Progenitor cell of endocrine pancreas (in vitro differentiated cells): ENCODE measurements around the gene FGF5. TPM values are rescaled to one million over a fixed set of nuclear protein-coding genes. Genes with fewer than 3 reads are reported as not detected.
A peak's percentile ranks its signal among the peaks of the same experiment; 100 is the strongest.

ENCODE experiments used
- DNase-seq: peaks from one replicate; pipeline ENCODE4 v3.0.0; 2021; ENCODE audit warnings: low spot score; ENCODE audit not compliant: unreplicated experiment
- H3K27ac Mint-ChIP-seq: 2 replicates; pipeline ENCODE4 v1.8.0; 2021; ENCODE audit warnings: mild to moderate bottlenecking, moderate library complexity, mixed read lengths
- H3K27me3 Mint-ChIP-seq: 2 replicates; pipeline ENCODE4 v1.8.0; 2021; ENCODE audit warnings: mixed read lengths
- H3K36me3 Mint-ChIP-seq: 2 replicates; pipeline ENCODE4 v1.8.0; 2022; ENCODE audit warnings: mixed read lengths; ENCODE audit not compliant: insufficient read depth
- H3K4me1 Mint-ChIP-seq: 2 replicates; pipeline ENCODE4 v1.8.0; 2021; ENCODE audit warnings: low read depth, mixed read lengths
- H3K4me3 Mint-ChIP-seq: 2 replicates; pipeline ENCODE4 v1.8.0; 2021; ENCODE audit warnings: low read depth, mild to moderate bottlenecking, moderate library complexity, mixed read lengths
- H3K9me3 Mint-ChIP-seq: 2 replicates; pipeline ENCODE4 v1.8.0; 2021; ENCODE audit warnings: low read depth, mixed read lengths
- CTCF ChIP-seq: fragments of 200-600 bp; sonication (generic); IDR thresholded peaks from one replicate; pipeline ENCODE4 v1.5.0; 2021; ENCODE audit warnings: antibody characterized with exemption, mild to moderate bottlenecking; ENCODE audit not compliant: unreplicated experiment
- total RNA-seq: library from RNA; stranded (reverse); gene quantifications from 2 replicates; pipeline ENCODE4 v1.2.1, GENCODE V29; 2021

Gene FGF5
- total RNA-seq, 1 donor from 2014 or later, result 0.14 TPM

- Mint-ChIP-seq H3K27ac (no peak overlapping the region), H3K36me3 (no peaks in the 10 kb centered on the region), H3K9me3 (no peaks in the 10 kb centered on the region), H3K4me1 (no peaks in the 10 kb centered on the region), H3K4me3 (no peak overlapping the region), H3K27me3 (peaks cover 25% of the 10 kb centered on the region)
- TF ChIP-seq CTCF, result peak; percentile 23
- DNase-seq, result no peak
Observed at GRCh38 chr4:80321776-80322175, 55.3 kb downstream of the FGF5 start.

GRCh38 chr4:80322716-80323115, 56.3 kb downstream of the FGF5 start:
- H3K4me3 Mint-ChIP-seq, result no peak overlapping the region
- H3K9me3 Mint-ChIP-seq, result no peaks in the 10 kb centered on the region
- no peaks in the 10 kb centered on the region for H3K36me3 Mint-ChIP-seq
- no peaks in the 10 kb centered on the region for H3K4me1 Mint-ChIP-seq
- no peak for TF ChIP-seq CTCF
- no peak overlapping the region for H3K27ac Mint-ChIP-seq
- no peak for DNase-seq
- peaks cover 22% of the 10 kb centered on the region for H3K27me3 Mint-ChIP-seq

GRCh38 chr4:80324171-80324570, 57.7 kb downstream of the FGF5 start:
- H3K9me3 Mint-ChIP-seq, result no peaks in the 10 kb centered on the region
- no peak overlapping the region for H3K4me3 Mint-ChIP-seq
- H3K4me1 Mint-ChIP-seq, result no peaks in the 10 kb centered on the region
- no peak overlapping the region for H3K27ac Mint-ChIP-seq
- peaks cover 15% of the 10 kb centered on the region for H3K27me3 Mint-ChIP-seq
- no peaks in the 10 kb centered on the region for H3K36me3 Mint-ChIP-seq
- no peak for DNase-seq
- no peak for TF ChIP-seq CTCF

- DNase-seq, result no peak
- no peaks in the 10 kb centered on the region for H3K36me3 Mint-ChIP-seq
Observed at GRCh38 chr4:80331693-80332092, 65.2 kb downstream of the FGF5 start.

GRCh38 chr4:80333121-80333520, 66.7 kb downstream of the FGF5 start:
- Mint-ChIP-seq H3K27me3 (peaks cover 13% of the 10 kb centered on the region), H3K9me3 (no peaks in the 10 kb centered on the region), H3K4me1 (peaks cover 7% of the 10 kb centered on the region), H3K4me3 (no peak overlapping the region), H3K36me3 (no peaks in the 10 kb centered on the region), H3K27ac (no peak overlapping the region)
- no peak for TF ChIP-seq CTCF
- DNase-seq, result no peak

More at GRCh38 chr4:80331693-80332092, 65.2 kb downstream of the FGF5 start:
- H3K4me3 Mint-ChIP-seq, result no peak overlapping the region
- H3K4me1 Mint-ChIP-seq, result peaks cover 7% of the 10 kb centered on the region
- no peaks in the 10 kb centered on the region for H3K9me3 Mint-ChIP-seq
- H3K27ac Mint-ChIP-seq, result no peak overlapping the region
- no peak for TF ChIP-seq CTCF
- peaks cover 11% of the 10 kb centered on the region for H3K27me3 Mint-ChIP-seq
